ENCODE data around the gene PRKCE. TPM values are rescaled to one million over a fixed set of nuclear protein-coding genes. Genes with fewer than 3 reads are reported as not detected.

Gene PRKCE
- total RNA-seq, 1 experiment from 2014 or later, result 12.1 TPM

GRCh38 chr2:45986509-45986908 is 335.0 kb downstream of the PRKCE start:
- DNase-seq (ENCODE audit: unreplicated experiment), result no peak
- Mint-ChIP-seq H3K4me1 (ENCODE audit: insufficient read depth, unreplicated experiment) (peaks cover 4% of the 10 kb centered on the region), H3K4me3 (ENCODE audit: unreplicated experiment) (no peak overlapping the region), H3K27ac (ENCODE audit: low read depth, unreplicated experiment) (no peak overlapping the region), H3K9me3 (ENCODE audit: unreplicated experiment) (no peaks in the 10 kb centered on the region), H3K36me3 (ENCODE audit: insufficient read depth, unreplicated experiment) (peaks cover 25% of the 10 kb centered on the region), H3K27me3 (ENCODE audit: insufficient read depth, unreplicated experiment) (no peaks in the 10 kb centered on the region)
- ChIA-PET CTCF (no interaction called here), POLR2A (no interaction called here)
- intact Hi-C loops (cut with micrococcal nuclease), result no loop called here
- TF ChIP-seq CTCF (IDR thresholded peaks at IDR 0.05; ENCODE audit: unreplicated experiment), result no peak
- BruUV-seq (replicated peaks), result no TSS peak

- BruUV-seq (replicated peaks), result no TSS peak
- Mint-ChIP-seq H3K36me3 (ENCODE audit: insufficient read depth, unreplicated experiment) (peaks cover 21% of the 10 kb centered on the region), H3K4me3 (ENCODE audit: unreplicated experiment) (no peak overlapping the region), H3K27ac (ENCODE audit: low read depth, unreplicated experiment) (no peak overlapping the region), H3K27me3 (ENCODE audit: insufficient read depth, unreplicated experiment) (no peaks in the 10 kb centered on the region), H3K4me1 (ENCODE audit: insufficient read depth, unreplicated experiment) (peaks cover 17% of the 10 kb centered on the region), H3K9me3 (ENCODE audit: unreplicated experiment) (no peaks in the 10 kb centered on the region)
- intact Hi-C loops (cut with micrococcal nuclease), result no loop called here
- no peak for TF ChIP-seq CTCF (IDR thresholded peaks at IDR 0.05; ENCODE audit: unreplicated experiment)
- no peak for DNase-seq (ENCODE audit: unreplicated experiment)
- POLR2A ChIA-PET, result no interaction called here
- CTCF ChIA-PET, result interaction anchor here (0.5 to 0.7 kb wide), 4 partner anchors 77 to 478 kb away, joined by 3 to 5 read pairs (median 3); no protein-coding TSS in a partner anchor
Observed at GRCh38 chr2:45987856-45988255, 336.4 kb downstream of the PRKCE start.

GRCh38 chr2:45988879-45989278 is 337.4 kb downstream of the PRKCE start:
- Mint-ChIP-seq H3K27me3 (ENCODE audit: insufficient read depth, unreplicated experiment) (no peaks in the 10 kb centered on the region), H3K27ac (ENCODE audit: low read depth, unreplicated experiment) (no peak overlapping the region), H3K36me3 (ENCODE audit: insufficient read depth, unreplicated experiment) (peaks cover 20% of the 10 kb centered on the region), H3K9me3 (ENCODE audit: unreplicated experiment) (no peaks in the 10 kb centered on the region), H3K4me3 (ENCODE audit: unreplicated experiment) (no peak overlapping the region), H3K4me1 (ENCODE audit: insufficient read depth, unreplicated experiment) (peaks cover 27% of the 10 kb centered on the region)
- BruUV-seq (replicated peaks), result no TSS peak
- TF ChIP-seq CTCF (IDR thresholded peaks at IDR 0.05; ENCODE audit: unreplicated experiment), result no peak
- POLR2A ChIA-PET, result interaction anchor here (0.7 kb wide), 1 partner anchor 133 kb away, joined by 3 read pairs; no protein-coding TSS in a partner anchor
- DNase-seq (ENCODE audit: unreplicated experiment), result no peak
- CTCF ChIA-PET, result interaction anchor here (0.7 kb wide), 1 partner anchor 45 kb away, joined by 3 read pairs; no protein-coding TSS in a partner anchor
- intact Hi-C loops (cut with micrococcal nuclease), result no loop called here

- no peak overlapping the region for H3K27ac Mint-ChIP-seq (ENCODE audit: low read depth, unreplicated experiment)
- H3K4me1 Mint-ChIP-seq (ENCODE audit: insufficient read depth, unreplicated experiment), result peaks cover 27% of the 10 kb centered on the region
- intact Hi-C loops (cut with micrococcal nuclease), result no loop called here
- ChIA-PET POLR2A (interaction anchor here (0.6 kb wide), 2 partner anchors 49 to 608 kb away, joined by 3 to 4 read pairs; no protein-coding TSS in a partner anchor), CTCF (interaction anchor here (1.1 kb wide), 1 partner anchor 21 kb away, joined by 3 read pairs; no protein-coding TSS in a partner anchor)
- no peak overlapping the region for H3K4me3 Mint-ChIP-seq (ENCODE audit: unreplicated experiment)
- no TSS peak for BruUV-seq (replicated peaks)
- no peaks in the 10 kb centered on the region for H3K27me3 Mint-ChIP-seq (ENCODE audit: insufficient read depth, unreplicated experiment)
- TF ChIP-seq CTCF (IDR thresholded peaks at IDR 0.05; ENCODE audit: unreplicated experiment), result no peak
- H3K9me3 Mint-ChIP-seq (ENCODE audit: unreplicated experiment), result no peaks in the 10 kb centered on the region
- DNase-seq (ENCODE audit: unreplicated experiment), result no peak
- peaks cover 16% of the 10 kb centered on the region for H3K36me3 Mint-ChIP-seq (ENCODE audit: insufficient read depth, unreplicated experiment)
Observed at GRCh38 chr2:45990131-45990530, 338.7 kb downstream of the PRKCE start.

All from MCF 10A (cell line).